HG02970 (cell line): ENCODE data around the gene SMIM45.
"Not testable (repeated sequence)": the region's sequence is repeated elsewhere in the genome, so short reads cannot be mapped to it uniquely, and the experiment has no call there.

Experiments
- ATAC-seq: cut with Tn5 transposase; IDR thresholded peaks from one replicate; pipeline ENCODE4 v1.9.1; 2021; ENCODE audit warnings: mild to moderate bottlenecking, moderate library complexity, moderate number of reproducible peaks; ENCODE audit not compliant: unreplicated experiment, low FRiP score

SMIM45 gene

GRCh38 chr22:41933411-41934177, 18.4 kb upstream of the SMIM45 start:
- ATAC-seq = no peak

GRCh38 chr22:41934284-41935014, 17.5 kb upstream of the SMIM45 start:
- ATAC-seq = no peak

DNA sequence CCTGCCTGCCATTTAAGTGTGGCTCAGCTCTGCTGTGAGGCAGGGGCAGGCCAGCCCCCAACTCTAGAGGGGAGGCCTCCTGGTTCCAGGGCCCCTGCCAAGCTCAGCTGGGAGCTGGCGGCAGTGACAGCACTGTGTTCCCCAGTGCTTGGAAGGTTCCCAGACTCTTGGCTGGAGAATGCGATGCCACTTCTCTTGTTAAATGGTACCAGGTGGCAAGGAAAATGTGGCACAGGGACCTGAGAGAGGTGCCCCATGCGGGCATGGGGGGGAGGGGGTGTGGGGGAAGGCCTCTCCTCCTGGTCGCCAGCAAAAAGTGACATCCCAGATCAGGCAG, 17.0 kb upstream of the SMIM45 start:
- ATAC-seq = no peak

- ATAC-seq = no peak
Observed at GRCh38 chr22:41935509-41935908, 16.4 kb upstream of the SMIM45 start.

DNA sequence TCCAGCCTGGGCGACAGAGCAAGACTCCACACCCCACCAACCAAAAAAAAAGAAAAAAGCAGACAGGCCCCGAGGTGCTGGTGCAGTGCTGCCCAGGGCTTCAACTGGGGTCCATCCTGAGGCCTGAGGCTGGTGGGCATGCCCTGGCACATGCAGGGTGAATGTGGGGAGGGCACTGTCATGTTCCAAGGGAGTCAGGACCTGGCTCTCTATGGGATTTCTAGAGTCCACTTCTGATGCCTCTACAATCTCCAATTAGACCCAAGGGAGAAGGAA, 15.1 kb upstream of the SMIM45 start:
- no peak for ATAC-seq

DNA sequence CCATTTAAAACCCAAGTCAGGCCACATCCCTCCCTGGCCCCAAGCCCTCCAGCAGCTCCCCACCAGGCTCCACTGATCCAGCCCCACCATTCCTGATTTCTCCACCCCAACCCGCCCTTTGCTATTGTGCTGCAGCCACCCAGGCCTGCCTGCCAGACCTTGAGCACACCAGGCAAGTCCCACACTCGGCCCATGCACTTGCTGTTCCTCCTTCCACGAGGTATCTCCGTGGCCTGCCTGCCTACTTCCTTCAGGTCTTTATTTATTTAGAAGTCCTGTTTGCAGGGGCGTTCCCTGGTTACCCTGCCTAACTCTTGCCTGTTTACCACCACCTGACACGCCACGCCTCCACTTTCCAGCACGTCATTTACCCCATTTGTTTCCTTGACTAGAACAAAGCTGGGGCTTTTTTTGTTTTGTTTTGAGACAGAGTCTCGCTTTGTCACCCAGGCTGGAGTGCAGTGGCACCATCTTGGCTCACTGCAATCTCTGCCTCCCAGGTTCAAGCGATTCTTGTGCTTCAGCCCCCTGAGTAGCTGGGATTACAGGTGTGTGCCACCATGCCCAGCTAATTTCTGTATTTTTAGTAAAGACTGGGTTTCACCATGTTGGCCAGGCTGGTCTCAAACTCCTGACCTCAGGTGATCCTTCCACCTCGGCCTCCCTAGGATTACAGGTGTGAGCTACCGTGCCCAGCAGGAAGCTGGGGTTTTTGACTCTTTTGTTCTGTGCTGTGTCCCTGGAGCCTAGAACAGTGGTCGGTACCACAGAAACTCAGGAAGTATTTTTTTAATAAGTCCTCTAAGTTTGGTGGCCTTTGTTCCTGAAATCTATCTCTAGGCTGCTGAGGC, 11.7 kb upstream of the SMIM45 start:
- peak; percentile 48 for ATAC-seq

GRCh38 chr22:41940832-41941765, 10.9 kb upstream of the SMIM45 start:
- ATAC-seq = no peak

GRCh38 chr22:41943661-41944209, 8.2 kb upstream of the SMIM45 start:
- no peak for ATAC-seq

DNA sequence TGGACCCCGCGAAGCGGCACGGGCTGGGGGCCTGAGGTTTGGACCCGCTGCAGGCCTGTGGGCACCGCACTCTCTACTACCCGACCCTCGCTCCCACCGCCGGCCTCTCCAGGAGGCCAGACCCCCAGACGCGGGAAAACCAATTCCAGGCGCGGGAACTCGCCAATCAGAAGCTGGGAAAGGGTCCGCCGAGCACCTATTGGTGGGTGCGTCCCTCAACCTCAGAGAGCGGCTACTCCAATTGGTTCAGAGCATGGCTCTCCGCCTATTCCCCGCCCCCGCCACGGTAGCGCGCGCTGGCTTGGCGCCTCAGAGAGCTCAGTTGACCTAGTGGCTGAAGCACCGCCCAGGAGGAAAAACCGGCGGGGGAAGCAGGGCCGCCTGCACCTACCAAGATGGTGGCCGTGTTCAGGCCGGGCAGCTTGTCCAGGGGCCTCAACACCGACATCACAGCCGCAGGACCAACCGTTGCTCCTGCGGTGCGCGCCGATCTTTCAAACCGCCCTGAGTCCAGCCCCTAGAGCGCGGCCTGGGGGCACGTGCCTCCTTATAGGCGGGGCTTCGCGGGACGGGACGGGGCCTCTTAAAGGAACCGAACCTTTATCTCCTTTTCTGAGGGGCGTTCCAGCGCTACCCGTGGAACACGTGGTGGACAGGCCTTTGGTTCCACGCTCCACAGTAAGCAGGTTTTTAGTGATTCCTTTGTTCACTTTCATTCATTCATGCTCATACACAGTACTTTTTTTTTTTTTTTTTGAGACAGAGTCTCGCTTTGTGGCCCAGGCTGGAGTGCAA, 5.1 kb upstream of the SMIM45 start, which contains the start of gene CENPM:
CENPM (minus strand) TSS at position 524 of the 795 bp plus-strand sequence; CDS start at position 448, 76 bp downstream.
- ATAC-seq = peak; percentile 79

- ATAC-seq = no peak
Observed at GRCh38 chr22:41947424-41948080, 4.4 kb upstream of the SMIM45 start.

- no peak for ATAC-seq
Observed at GRCh38 chr22:41948142-41948541, 3.8 kb upstream of the SMIM45 start.

DNA sequence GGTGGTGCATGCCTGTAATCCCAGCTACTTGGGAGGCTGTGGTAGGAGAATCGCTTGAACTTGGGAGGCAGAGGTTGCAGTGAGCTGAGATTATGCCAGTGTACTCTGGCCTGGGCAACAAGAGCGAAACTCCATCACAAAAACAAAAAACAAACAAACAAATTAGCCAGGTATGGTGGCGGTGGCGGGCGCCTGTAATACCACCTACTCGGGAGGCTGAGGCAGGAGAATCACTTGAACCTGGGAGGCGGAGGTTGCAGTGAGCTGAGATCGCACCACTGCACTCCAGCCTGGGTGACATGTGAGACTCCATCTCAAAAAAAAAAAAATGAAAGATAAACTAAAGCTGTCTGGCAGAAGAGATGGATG, 3.0 kb upstream of the SMIM45 start:
- not testable (repeated sequence) for ATAC-seq

- ATAC-seq = no peak
Observed at GRCh38 chr22:41949297-41949965, 2.5 kb upstream of the SMIM45 start.

DNA sequence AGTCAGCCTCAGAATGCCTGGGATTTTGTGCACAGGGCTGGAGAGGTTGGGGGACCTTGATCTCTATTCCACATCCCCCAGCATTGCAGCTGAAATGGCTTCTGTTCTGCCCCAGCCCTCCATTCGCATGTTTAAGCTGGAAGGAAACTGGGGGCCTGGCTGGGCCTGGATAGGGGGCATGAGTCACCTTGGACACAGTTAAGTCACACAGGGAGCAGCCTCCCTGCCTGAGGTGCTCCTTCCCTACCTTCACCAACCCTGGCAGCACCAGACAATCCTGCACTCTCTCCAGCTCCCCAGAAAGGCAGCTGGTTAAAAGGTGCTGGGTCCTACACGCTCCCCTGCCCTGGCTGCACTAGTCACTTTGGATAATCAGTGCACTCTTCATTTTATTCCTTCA, 763 bp downstream of the SMIM45 start:
- ATAC-seq = no peak

DNA sequence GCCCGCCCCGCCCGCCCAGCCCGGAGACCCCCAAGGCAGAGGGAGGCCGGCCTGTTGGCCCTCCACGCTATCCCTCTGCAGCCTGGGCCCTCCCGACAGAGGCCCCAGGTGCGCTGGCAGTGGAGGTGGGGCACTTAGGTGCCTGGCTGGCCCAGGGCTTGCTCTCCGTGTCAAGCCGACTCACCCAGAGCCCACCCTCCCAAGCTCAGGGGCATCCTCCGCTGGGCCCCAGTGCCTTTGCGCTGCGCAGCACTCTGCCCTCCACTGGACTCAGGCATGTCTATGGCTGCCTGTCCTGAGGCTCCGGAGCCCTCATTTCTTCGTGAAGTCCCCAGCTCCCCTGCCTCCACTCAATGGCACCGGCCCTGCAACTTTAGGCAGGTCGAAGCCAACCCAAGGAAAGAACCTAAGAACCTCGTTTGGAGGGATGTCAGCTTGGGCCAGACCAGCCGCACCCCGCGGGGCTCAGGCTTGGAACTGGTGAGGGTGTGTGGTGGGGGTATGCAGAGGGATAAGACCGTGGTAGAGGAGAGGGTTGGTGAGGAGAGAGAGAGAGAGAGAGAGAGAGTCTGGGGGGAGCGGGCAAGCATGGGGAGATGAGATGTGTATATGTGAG, 6.1 kb downstream of the SMIM45 start:
- ATAC-seq = no peak

DNA sequence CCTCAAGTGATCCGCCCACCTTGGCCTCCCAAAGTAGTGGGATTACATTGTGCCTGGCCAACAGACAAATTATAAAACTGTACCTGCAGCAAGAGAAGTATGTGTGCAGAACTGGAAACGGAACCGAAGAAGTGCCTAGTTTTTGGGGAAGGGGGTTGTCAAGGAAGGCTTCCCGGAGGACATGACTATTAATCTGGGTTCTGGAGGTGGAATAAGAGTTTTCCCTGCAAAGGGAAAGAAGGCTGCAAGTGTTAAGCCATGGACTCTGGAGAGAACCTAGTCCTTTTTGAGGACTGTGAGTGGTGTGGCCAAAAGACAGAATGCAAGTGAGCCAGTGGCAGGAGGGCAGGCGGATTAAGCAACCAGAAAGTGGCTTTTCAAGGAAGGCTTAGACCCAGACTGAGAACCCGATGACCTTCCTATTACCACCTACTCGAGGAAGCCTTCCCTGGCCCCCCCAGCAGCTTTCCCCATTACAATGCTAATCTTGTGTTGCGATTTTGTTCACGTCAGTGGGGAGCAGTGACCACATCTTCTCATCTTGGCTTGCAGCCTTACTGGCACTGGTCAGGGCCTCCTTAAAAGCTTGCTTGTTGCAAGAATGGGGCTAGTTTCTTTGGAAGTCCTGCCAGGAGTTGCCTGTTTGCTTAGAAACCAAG, 11.6 kb downstream of the SMIM45 start:
- no peak for ATAC-seq

DNA sequence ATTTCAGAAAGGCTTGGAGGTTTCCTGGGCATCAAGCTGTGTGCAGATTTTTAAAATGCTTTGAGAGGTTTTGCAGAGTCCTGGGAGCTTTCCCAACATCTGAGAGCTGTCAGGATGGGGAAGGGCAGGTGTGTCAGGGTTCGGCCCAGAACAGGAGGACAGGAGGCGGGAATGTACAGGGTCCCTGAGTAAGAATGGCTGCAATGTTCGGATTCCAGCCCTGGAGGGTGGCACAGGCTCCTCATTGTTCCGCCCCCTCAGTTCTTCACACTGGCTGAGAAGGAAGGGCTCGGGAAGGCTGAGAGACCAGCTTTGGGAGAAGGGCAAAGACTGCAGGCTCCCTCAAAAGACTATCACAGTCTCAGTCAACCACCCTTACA, 12.2 kb downstream of the SMIM45 start:
- ATAC-seq = no peak
